ENCODE results near the gene ISLR. TPM values are rescaled to one million over a fixed set of nuclear protein-coding genes. Genes with fewer than 3 reads are reported as not detected.

ISLR gene
- total RNA-seq, 2 donors from 2014 or later: 0.29 TPM; not detected in 1

DNA sequence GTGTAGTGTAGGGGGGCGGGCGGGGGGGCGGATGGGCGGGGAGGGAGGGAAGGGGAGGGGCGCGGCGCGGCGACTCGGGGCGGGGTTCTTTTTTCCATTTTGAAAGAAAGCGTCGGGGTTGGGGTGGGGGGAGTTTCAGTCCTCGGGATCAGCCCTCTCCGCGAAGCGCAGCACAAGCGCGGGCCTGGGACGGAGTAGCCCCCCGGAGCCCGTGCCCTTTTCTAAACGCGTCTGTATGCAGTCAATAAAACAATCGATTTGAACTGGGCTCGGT lies 37.0 kb upstream of the ISLR start:
- Mint-ChIP-seq H3K27me3 (ENCODE audit: insufficient read depth) (peaks cover 79% of the 10 kb centered on the region), H3K36me3 (ENCODE audit: low read depth) (no peaks in the 10 kb centered on the region), H3K4me3 (peak overlapping the region; percentile 53), H3K9me3 (no peaks in the 10 kb centered on the region), H3K27ac (no peak overlapping the region), H3K4me1 (peaks cover 4% of the 10 kb centered on the region)
- peaks cover 60% of the 10 kb centered on the region for H3K27me3 ChIP-seq (ENCODE audit: control insufficient read depth, insufficient read depth, low read length, poor library complexity, severe bottlenecking)
- no peak overlapping the region for H3K27ac ChIP-seq (ENCODE audit: low read depth, low read length)
- TF ChIP-seq CTCF (conservative IDR thresholded peaks at IDR 0.05): no peak
- H3K36me3 ChIP-seq (ENCODE audit: control insufficient read depth, insufficient read depth, low read length): no peaks in the 10 kb centered on the region
- H3K9ac ChIP-seq (ENCODE audit: extremely low read depth, low read length, poor library complexity, severe bottlenecking): no peak overlapping the region
- H3K4me1 ChIP-seq (ENCODE audit: control insufficient read depth, insufficient read depth, low read length): no peaks in the 10 kb centered on the region
- peak overlapping the region; percentile 62 for H3K4me3 ChIP-seq (ENCODE audit: low read length)
- 0 to 3% methylated on average over 8 to 19 of the region's 26 CpGs for WGBS, 2 experiments (ENCODE audit: insufficient coverage in 1 of 2, insufficient read length in 1 of 2)
- no peak for DNase-seq
- no peaks in the 10 kb centered on the region for H3K9me3 ChIP-seq (ENCODE audit: control insufficient read depth, low read length)

GRCh38 chr15:74136814-74137536 lies 36.5 kb upstream of the ISLR start:
- peaks cover 55% of the 10 kb centered on the region for H3K27me3 ChIP-seq (ENCODE audit: control insufficient read depth, insufficient read depth, low read length, poor library complexity, severe bottlenecking)
- peaks cover 74% of the 10 kb centered on the region for H3K27me3 Mint-ChIP-seq (ENCODE audit: insufficient read depth)
- H3K4me3 ChIP-seq (ENCODE audit: low read length): peak overlapping the region; percentile 62
- H3K9ac ChIP-seq (ENCODE audit: extremely low read depth, low read length, poor library complexity, severe bottlenecking): no peak overlapping the region
- TF ChIP-seq CTCF (conservative IDR thresholded peaks at IDR 0.05): no peak
- H3K36me3 Mint-ChIP-seq (ENCODE audit: low read depth): no peaks in the 10 kb centered on the region
- H3K4me1 Mint-ChIP-seq: peaks cover 4% of the 10 kb centered on the region
- DNase-seq: peak; percentile 41
- no peaks in the 10 kb centered on the region for H3K9me3 ChIP-seq (ENCODE audit: control insufficient read depth, low read length)
- H3K27ac ChIP-seq (ENCODE audit: low read depth, low read length): no peak overlapping the region
- no peak overlapping the region for H3K27ac Mint-ChIP-seq
- no peaks in the 10 kb centered on the region for H3K9me3 Mint-ChIP-seq
- no peaks in the 10 kb centered on the region for H3K36me3 ChIP-seq (ENCODE audit: control insufficient read depth, insufficient read depth, low read length)
- 64 to 68% methylated on average over 13 to 18 of the region's 18 CpGs for WGBS, 2 experiments (ENCODE audit: insufficient coverage in 1 of 2, insufficient read length in 1 of 2)
- peak overlapping the region; percentile 53 for H3K4me3 Mint-ChIP-seq
- H3K4me1 ChIP-seq (ENCODE audit: control insufficient read depth, insufficient read depth, low read length): no peaks in the 10 kb centered on the region

DNA sequence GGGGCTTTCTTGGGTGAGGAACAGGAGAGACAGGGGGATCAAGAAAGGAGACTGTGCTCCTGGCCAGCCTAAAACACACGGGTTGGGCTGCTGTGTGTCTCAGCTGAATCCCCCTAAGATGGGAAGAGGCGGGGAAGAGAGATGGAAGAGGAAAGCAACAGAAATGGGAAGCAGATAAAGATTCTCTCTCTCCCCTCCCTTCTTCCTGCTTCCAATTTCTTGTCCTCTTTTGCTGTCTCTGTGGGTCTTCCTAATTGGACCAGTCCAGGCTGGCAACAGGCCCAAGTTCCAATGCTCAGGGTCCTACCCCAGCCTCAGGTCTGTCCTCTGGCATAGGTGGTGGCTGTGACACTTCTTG lies 36.0 kb upstream of the ISLR start:
- Histone ChIP-seq H3K4me3 (ENCODE audit: low read length) (no peak overlapping the region), H3K27ac (ENCODE audit: low read depth, low read length) (no peak overlapping the region), H3K9me3 (ENCODE audit: control insufficient read depth, low read length) (no peaks in the 10 kb centered on the region), H3K4me1 (ENCODE audit: control insufficient read depth, insufficient read depth, low read length) (no peaks in the 10 kb centered on the region), H3K9ac (ENCODE audit: extremely low read depth, low read length, poor library complexity, severe bottlenecking) (no peak overlapping the region), H3K36me3 (ENCODE audit: control insufficient read depth, insufficient read depth, low read length) (no peaks in the 10 kb centered on the region), H3K27me3 (ENCODE audit: control insufficient read depth, insufficient read depth, low read length, poor library complexity, severe bottlenecking) (peaks cover 50% of the 10 kb centered on the region)
- no peaks in the 10 kb centered on the region for H3K9me3 Mint-ChIP-seq
- no peak for TF ChIP-seq CTCF (conservative IDR thresholded peaks at IDR 0.05)
- H3K27ac Mint-ChIP-seq: no peak overlapping the region
- peaks cover 4% of the 10 kb centered on the region for H3K4me1 Mint-ChIP-seq
- H3K27me3 Mint-ChIP-seq (ENCODE audit: insufficient read depth): peaks cover 69% of the 10 kb centered on the region
- no peak overlapping the region for H3K4me3 Mint-ChIP-seq
- WGBS, 2 experiments (ENCODE audit: insufficient coverage in 1 of 2, insufficient read length in 1 of 2): 76 to 80% methylated on average over 1 of the region's 2 CpGs
- DNase-seq: no peak
- no peaks in the 10 kb centered on the region for H3K36me3 Mint-ChIP-seq (ENCODE audit: low read depth)

Data from endodermal cell (in vitro differentiated cells).